IPS-18a (cell line): ENCODE measurements around the gene CERS5.

Source experiments
- H3K27ac ChIP-seq: one replicate; pipeline ENCODE4 v1.5.1; 2013; ENCODE audit warnings: low read length
- H3K27me3 ChIP-seq: one replicate; pipeline ENCODE4 v1.6.1; 2013; ENCODE audit warnings: mild to moderate bottlenecking, low read length; ENCODE audit not compliant: control insufficient read depth, insufficient read depth
- H3K36me3 ChIP-seq: one replicate; pipeline ENCODE4 v1.6.1; 2013; ENCODE audit warnings: low read depth, low read length; ENCODE audit not compliant: control insufficient read depth
- H3K4me1 ChIP-seq: one replicate; pipeline ENCODE4 v1.6.1; 2013; ENCODE audit warnings: low read depth, low read length; ENCODE audit not compliant: control insufficient read depth
- H3K4me3 ChIP-seq: one replicate; pipeline ENCODE4 v1.5.1; 2013; ENCODE audit warnings: low read length
- H3K9ac ChIP-seq: one replicate; pipeline ENCODE4 v1.6.1; 2013; ENCODE audit warnings: mild to moderate bottlenecking, low read length, moderate library complexity
- H3K9me3 ChIP-seq: one replicate; pipeline ENCODE4 v1.6.1; 2013; ENCODE audit warnings: low read depth, low read length; ENCODE audit not compliant: control insufficient read depth

CERS5 gene

DNA sequence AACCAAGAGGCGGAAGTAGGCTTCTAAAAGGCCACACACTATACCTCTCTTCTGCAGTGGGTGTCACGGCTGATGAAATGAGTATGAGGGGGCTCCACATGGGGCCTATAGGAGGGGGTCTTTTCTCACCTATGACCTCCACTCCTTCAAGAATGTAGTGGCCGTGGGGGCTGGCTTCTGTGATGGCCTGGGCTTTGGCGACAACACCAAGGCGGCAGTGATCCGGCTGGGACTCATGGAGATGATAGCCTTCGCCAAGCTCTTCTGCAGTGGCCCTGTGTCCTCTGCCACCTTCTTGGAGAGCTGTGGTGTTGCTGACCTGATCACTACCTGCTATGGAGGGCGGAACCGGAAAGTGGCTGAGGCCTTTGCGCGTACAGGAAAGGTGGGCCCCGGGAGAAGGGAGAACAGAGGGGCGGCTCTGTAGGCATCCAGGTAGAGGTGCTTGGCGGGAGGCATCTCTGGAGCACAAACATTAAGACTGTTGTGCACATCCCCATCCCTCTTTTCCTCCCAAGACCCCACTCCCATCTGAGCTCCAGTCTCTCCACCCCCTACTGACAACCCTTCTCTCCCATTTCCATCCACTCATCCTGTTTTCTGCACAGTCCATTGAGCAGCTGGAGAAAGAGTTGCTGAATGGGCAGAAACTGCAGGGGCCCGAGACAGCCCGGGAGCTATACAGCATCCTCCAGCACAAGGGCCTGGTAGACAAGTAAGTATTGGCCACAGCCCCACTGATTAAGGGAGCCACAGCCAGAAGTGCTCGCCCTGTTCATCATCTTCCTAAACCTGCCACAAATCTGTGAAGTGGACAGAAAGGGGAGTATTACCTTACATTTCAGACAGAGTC is 59.5 kb downstream of the CERS5 start:
- Histone ChIP-seq H3K9me3 (no peaks in the 10 kb centered on the region), H3K27me3 (no peaks in the 10 kb centered on the region), H3K36me3 (no peaks in the 10 kb centered on the region), H3K27ac (no peak overlapping the region), H3K4me1 (peaks cover 23% of the 10 kb centered on the region), H3K4me3 (no peak overlapping the region), H3K9ac (no peak overlapping the region)

DNA sequence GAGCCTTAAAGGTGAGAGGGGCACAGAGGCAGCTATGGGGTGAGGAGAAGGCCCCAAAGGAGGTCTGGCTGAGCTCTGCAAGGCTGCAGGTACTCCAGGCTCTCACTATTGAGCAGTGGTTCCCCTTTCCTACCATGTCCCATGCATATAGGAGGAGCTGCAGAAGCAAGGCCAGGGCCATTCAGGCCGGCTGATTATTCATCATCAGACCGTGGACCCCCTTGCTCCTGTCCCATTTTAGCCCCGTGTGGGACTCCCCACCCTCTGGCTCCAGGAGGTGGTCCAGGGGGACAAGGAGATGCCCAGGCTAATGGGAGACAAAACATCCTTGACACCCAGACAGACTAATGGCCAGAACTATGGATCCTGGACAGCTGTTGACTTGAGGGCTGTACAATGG is 60.3 kb downstream of the CERS5 start:
- no peaks in the 10 kb centered on the region for H3K9me3 ChIP-seq
- H3K27me3 ChIP-seq, result no peaks in the 10 kb centered on the region
- peaks cover 5% of the 10 kb centered on the region for H3K36me3 ChIP-seq
- no peak overlapping the region for H3K9ac ChIP-seq
- H3K4me3 ChIP-seq, result no peak overlapping the region
- no peak overlapping the region for H3K27ac ChIP-seq
- H3K4me1 ChIP-seq, result peaks cover 24% of the 10 kb centered on the region

DNA sequence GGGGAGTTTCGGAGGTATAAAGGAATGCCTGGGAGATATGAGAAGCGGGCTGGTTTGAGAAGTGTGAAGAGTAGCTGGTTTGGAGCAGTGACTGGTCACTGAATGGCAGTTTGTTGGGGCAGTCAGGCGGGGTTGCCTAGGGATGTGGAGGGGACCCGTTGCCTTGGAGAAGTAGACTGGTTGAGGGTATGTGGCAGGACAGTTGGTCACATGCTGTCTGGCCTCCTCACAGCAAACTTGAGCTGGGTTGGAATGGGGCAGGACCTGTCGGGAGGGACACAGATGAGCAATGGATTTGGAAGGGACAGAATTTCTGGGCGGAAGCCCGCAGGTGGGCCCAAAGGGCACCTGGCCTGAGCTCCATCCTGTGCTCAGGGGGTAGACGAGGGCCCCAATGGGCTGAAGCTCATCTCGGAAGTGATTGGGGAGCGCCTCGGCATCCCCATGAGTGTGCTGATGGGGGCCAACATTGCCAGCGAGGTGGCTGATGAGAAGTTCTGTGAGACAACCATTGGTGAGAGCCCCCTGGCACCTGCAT is 61.2 kb downstream of the CERS5 start:
- Histone ChIP-seq H3K9me3 (no peaks in the 10 kb centered on the region), H3K4me1 (peaks cover 24% of the 10 kb centered on the region), H3K9ac (no peak overlapping the region), H3K27me3 (no peaks in the 10 kb centered on the region), H3K4me3 (no peak overlapping the region), H3K36me3 (peaks cover 8% of the 10 kb centered on the region), H3K27ac (no peak overlapping the region)

DNA sequence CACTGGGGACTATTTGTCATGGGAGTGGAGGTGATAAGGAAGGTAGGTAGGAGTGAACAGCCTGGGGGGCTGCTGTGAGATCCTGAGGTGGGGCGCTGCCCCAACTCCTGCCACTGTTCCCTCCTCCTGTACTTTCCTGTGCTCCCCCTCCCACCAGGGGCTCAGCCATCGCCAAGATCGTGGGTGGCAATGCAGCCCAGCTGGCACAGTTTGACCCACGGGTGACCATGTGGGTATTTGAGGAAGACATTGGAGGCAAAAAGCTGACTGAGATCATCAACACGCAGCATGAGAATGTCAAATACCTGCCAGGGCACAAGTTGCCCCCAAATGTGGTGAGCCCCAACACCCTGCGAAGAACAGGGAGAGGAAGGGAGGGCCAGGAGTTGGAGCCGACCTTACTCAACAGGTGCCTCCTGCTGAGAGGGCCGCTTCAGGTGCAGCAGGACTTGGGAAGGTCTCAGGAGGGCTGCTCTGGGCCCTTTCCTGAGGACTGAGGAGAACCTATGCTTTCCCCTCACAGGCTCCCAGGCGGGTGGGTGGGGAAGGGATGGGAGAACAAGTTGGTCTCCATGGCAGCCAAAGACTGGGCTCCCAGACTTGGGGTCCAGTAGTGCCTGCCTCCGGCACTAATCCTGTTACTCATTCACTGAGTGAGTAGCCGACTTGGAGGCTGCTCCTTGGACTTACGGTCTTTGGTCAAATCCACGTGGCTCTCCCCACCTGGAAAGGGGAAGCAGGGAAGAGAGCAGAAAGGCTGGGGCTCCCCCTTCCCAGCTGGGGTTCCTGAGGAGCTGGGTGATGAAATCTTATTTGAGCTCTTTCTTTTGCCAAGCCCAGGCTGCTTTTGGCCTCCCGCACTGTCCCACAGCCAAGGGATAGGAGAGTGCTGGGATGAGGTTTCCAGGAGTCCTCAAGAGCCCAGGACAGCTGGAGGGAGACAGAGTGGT is 62.5 kb downstream of the CERS5 start:
- Histone ChIP-seq H3K9me3 (no peaks in the 10 kb centered on the region), H3K9ac (no peak overlapping the region), H3K27ac (no peak overlapping the region), H3K27me3 (no peaks in the 10 kb centered on the region), H3K36me3 (peaks cover 18% of the 10 kb centered on the region), H3K4me3 (no peak overlapping the region), H3K4me1 (peaks cover 13% of the 10 kb centered on the region)

DNA sequence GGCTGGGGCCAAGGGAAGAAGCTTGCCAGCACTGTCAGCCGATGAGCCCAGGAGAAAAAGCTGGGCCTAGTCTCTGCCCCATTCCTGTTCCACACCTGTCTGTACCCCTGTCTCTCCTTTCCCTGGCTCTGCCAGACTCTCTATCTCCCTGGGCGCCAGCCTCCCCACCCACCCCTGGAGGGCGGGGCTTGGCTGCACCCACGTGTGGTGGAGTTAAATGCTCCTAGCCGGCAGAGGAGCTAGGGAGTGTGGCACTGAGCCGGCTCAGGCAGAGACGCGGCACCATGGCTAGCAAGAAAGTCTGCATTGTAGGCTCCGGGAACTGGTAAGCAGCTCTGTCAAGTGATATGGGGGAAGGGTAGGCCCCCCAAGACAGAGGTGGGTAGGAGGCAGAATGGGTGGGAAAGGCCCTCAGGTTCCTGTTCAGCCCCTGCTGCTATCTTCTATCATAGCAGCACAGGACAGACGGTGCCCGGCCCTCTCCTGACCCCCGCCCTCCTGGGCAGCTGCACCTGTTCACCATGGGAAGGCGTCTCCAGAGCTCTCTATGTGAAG is 63.3 kb downstream of the CERS5 start, which contains the start of gene GPD1:
TSS of gene GPD1 (plus strand) at position 242 of the 555 bp plus-strand sequence. CDS start at position 285, 43 bp downstream.
- Histone ChIP-seq H3K9me3 (no peaks in the 10 kb centered on the region), H3K9ac (no peak within 1 kb of the TSS), H3K4me3 (no peak within 1 kb of the TSS), H3K27ac (no peak within 1 kb of the TSS), H3K36me3 (peaks cover 27% of the 10 kb centered on the region), H3K27me3 (no peaks in the 10 kb centered on the region), H3K4me1 (peaks cover 13% of the 10 kb centered on the region)

DNA sequence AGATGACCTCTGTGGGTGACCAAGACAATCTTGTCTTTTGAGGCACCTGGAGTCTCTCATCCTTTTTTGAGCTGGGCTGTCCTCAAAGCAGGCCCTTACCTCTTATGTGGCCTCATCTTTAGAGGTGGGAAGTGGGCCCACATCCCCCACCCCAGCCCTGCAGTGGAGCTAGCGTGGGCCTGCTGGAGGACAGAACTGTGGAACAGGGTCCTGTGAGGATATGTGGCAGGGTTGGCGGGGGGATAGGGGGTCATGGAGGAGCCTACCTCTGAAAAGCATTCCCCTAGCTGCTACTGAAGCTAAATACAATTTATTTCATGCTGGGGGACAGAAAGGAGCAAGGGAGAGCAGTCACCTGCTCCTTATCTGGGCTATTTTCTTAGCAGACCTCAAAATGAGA is 63.8 kb downstream of the CERS5 start:
- no peak overlapping the region for H3K4me3 ChIP-seq
- H3K4me1 ChIP-seq, result peaks cover 13% of the 10 kb centered on the region
- no peak overlapping the region for H3K27ac ChIP-seq
- no peaks in the 10 kb centered on the region for H3K9me3 ChIP-seq
- H3K27me3 ChIP-seq, result no peaks in the 10 kb centered on the region
- H3K36me3 ChIP-seq, result peaks cover 32% of the 10 kb centered on the region
- no peak overlapping the region for H3K9ac ChIP-seq

DNA sequence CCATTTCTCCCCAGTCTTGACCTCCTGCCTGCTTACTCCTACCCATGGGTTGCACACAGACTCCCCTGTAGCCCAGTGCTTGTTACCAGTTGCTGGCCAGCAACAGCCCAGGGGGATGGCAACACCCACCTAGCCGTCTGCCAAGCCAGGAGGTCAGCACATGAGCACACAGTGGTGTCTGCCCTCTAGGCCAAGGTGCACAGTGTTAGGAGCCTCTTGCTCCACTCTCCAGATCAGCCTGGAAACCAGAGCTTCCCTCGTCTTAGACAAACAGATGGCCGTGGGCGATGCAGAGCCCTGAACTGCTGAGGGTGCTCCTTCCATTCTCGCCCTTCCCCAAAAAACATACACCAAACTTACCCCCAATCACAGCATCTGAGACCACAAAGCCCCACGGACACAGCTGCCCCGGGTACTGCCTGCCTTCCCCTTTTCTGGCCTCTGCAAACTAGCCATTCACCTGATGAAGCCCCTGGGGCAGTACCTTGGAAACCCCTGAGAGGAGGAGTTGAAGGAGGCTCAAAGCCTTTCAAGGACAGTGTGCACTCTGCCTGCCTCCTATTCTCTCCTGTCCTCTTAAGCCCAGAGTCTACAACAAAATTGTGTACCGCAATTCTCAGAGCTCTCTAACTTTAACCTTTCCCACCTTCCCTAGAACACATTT is 64.4 kb downstream of the CERS5 start:
- Histone ChIP-seq H3K4me3 (no peak overlapping the region), H3K9ac (no peak overlapping the region), H3K36me3 (peaks cover 38% of the 10 kb centered on the region), H3K27me3 (no peaks in the 10 kb centered on the region), H3K4me1 (peaks cover 13% of the 10 kb centered on the region), H3K9me3 (no peaks in the 10 kb centered on the region), H3K27ac (no peak overlapping the region)

DNA sequence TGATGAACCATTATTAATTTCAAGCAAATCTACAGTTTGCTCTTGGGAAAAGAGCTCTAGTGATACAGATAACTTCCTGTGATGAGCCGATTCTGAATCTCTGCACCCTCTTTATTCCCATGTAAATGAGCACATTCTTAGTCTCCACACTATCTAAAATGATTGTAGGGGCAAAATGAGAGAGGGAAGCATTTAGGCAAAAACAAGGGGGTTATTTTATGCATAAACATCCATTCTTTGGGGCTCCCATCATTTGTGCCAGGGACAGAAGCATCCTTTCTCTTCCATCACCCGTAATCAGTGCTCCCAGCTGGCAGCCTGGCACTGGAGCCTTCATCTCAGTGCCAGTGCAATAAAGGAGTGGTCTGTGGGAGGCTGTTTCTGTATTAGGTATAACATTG is 65.0 kb downstream of the CERS5 start:
- Histone ChIP-seq H3K9me3 (no peaks in the 10 kb centered on the region), H3K4me1 (peaks cover 13% of the 10 kb centered on the region), H3K4me3 (no peak overlapping the region), H3K27ac (no peak overlapping the region), H3K27me3 (no peaks in the 10 kb centered on the region), H3K9ac (no peak overlapping the region), H3K36me3 (peaks cover 43% of the 10 kb centered on the region)

DNA sequence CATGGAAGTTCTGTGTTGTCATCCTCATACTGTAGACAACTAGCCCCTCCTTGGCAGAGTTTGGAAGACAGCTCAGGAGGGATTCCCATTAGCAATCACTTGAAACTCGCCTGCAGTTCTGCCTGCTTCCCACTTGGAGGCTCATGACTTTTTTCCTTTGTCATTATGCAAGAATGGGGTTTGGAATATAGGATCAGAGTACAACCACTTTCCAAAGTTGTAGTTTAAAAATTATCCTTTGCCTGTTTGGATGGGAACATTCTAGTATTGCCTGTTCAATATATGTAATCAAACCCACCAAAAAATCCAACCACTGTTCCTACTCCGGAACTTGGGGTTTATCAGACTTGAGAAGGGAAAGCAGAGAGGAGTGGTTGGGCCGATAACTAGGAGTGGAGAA is 65.5 kb downstream of the CERS5 start:
- peaks cover 13% of the 10 kb centered on the region for H3K4me1 ChIP-seq
- H3K27me3 ChIP-seq, result no peaks in the 10 kb centered on the region
- H3K36me3 ChIP-seq, result peaks cover 48% of the 10 kb centered on the region
- no peaks in the 10 kb centered on the region for H3K9me3 ChIP-seq
- H3K9ac ChIP-seq, result no peak overlapping the region
- no peak overlapping the region for H3K4me3 ChIP-seq
- H3K27ac ChIP-seq, result no peak overlapping the region

DNA sequence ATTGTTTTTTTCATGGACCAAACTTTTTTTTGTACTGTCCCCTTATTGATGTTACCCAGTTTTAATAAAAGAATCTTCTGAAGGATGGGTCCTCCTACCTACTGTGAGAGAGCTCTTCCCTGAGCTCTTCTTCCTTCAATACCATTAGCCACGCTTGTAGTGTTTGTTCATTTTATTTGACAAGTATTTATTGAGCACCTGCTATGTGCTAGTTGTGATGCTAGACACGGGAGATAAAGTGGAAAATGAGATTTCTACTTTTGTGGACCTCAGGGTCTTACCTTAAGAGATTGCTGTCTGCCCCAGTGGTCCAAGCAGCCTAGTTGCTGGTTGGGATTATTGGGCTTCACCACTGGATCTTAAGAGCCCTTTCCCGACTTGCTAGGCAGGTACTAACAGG is 66.6 kb downstream of the CERS5 start:
- no peak overlapping the region for H3K9ac ChIP-seq
- H3K4me3 ChIP-seq, result no peak overlapping the region
- peaks cover 59% of the 10 kb centered on the region for H3K36me3 ChIP-seq
- H3K9me3 ChIP-seq, result no peaks in the 10 kb centered on the region
- H3K27ac ChIP-seq, result no peak overlapping the region
- peaks cover 13% of the 10 kb centered on the region for H3K4me1 ChIP-seq
- no peaks in the 10 kb centered on the region for H3K27me3 ChIP-seq
